CD14-positive monocyte (primary cell): ENCODE data around the gene XYLT1. TPM values are rescaled to one million over a fixed set of nuclear protein-coding genes. Genes with fewer than 3 reads are reported as not detected.

Source experiments
- DNase-seq, 3 donors: peaks; one replicate each; pipeline ENCODE4 v3.0.0-alpha.2; 2011 to 2022
- H2AFZ ChIP-seq: 2 replicates; pipeline ENCODE4 v1.6.0; 2012; ENCODE audit warnings: mild to moderate bottlenecking, low read depth, low read length, inconsistent platforms; ENCODE audit not compliant: insufficient read depth, poor library complexity, severe bottlenecking
- H3K27ac ChIP-seq, 2 donors: 1 replicate in 1 of 2; 2 replicates in 1 of 2; pipeline ENCODE4 v1.5.1; 2012 to 2013; ENCODE audit warnings: low read length in 2 of 2, control low read depth in 1 of 2, inconsistent platforms in 1 of 2, low read depth in 1 of 2, mild to moderate bottlenecking in 1 of 2
- H3K27me3 ChIP-seq, 2 donors: one replicate each; pipeline versions ENCODE4 v1.6.0 to v1.6.1; 2011 to 2013; ENCODE audit warnings: low read length in 2 of 2; ENCODE audit not compliant: control insufficient read depth in 2 of 2, insufficient read depth in 2 of 2
- H3K36me3 ChIP-seq, 2 donors: replicated peaks in 1 of 2; 1 replicate in 1 of 2; 2 replicates in 1 of 2; pipeline versions ENCODE4 v1.5.1 to v1.6.1; 2012 to 2013; ENCODE audit warnings: low read length in 2 of 2, control low read depth in 1 of 2, inconsistent platforms in 1 of 2, mild to moderate bottlenecking in 1 of 2; ENCODE audit not compliant: insufficient read depth in 2 of 2, control insufficient read depth in 1 of 2
- H3K4me1 ChIP-seq, 2 donors: 1 replicate in 1 of 2; 2 replicates in 1 of 2; pipeline versions ENCODE4 v1.5.1 to v1.6.1; 2012 to 2013; ENCODE audit warnings: low read length in 2 of 2, control low read depth in 1 of 2, inconsistent platforms in 1 of 2, mild to moderate bottlenecking in 1 of 2, moderate library complexity in 1 of 2; ENCODE audit not compliant: insufficient read depth in 2 of 2, control insufficient read depth in 1 of 2
- H3K4me2 ChIP-seq: replicated peaks from 2 replicates; pipeline ENCODE3; 2012; ENCODE audit warnings: low read length, moderate library complexity, mild to moderate bottlenecking; ENCODE audit not compliant: poor library complexity, severe bottlenecking; ENCODE audit errors: extremely low read depth
- H3K4me3 ChIP-seq, 3 experiments: fragments of 200-600 bp in 1 of 3; sonication (generic) in 1 of 3; replicated peaks in 1 of 3; 1 replicate in 2 of 3; 2 replicates in 1 of 3; pipeline ENCODE4 v1.5.1; 2011 to 2013; ENCODE audit warnings: low read length in 3 of 3, mild to moderate bottlenecking in 3 of 3, control low read depth in 2 of 3, low read depth in 2 of 3, inconsistent platforms in 1 of 3, moderate library complexity in 1 of 3
- H3K79me2 ChIP-seq: 2 replicates; pipeline ENCODE4 v1.6.0; 2012; ENCODE audit warnings: mild to moderate bottlenecking, control low read depth, inconsistent platforms, low read length, moderate library complexity; ENCODE audit not compliant: insufficient read depth
- H3K9ac ChIP-seq: 2 replicates; pipeline ENCODE4 v1.6.0; 2017; ENCODE audit warnings: low read length, mild to moderate bottlenecking; ENCODE audit not compliant: insufficient read depth, poor library complexity, severe bottlenecking
- H3K9me3 ChIP-seq, 2 donors: replicated peaks in 1 of 2; 1 replicate in 1 of 2; 2 replicates in 1 of 2; pipeline versions ENCODE4 v1.5.1 to v1.6.1; 2012 to 2013; ENCODE audit warnings: low read length in 2 of 2, control low read depth in 1 of 2; ENCODE audit not compliant: control insufficient read depth in 1 of 2, insufficient read depth in 1 of 2
- H4K20me1 ChIP-seq: 2 replicates; pipeline ENCODE4 v1.6.0; 2012; ENCODE audit warnings: mild to moderate bottlenecking, low read length, control low read depth, moderate library complexity; ENCODE audit not compliant: insufficient read depth
- H3K27ac Mint-ChIP-seq, 7 donors: one replicate each; pipeline ENCODE4 v1.8.0; 2020; ENCODE audit warnings: mild to moderate bottlenecking in 7 of 7, mixed read lengths in 7 of 7, moderate library complexity in 6 of 7, inconsistent platforms in 2 of 7
- H3K27me3 Mint-ChIP-seq, 3 donors: one replicate each; pipeline ENCODE4 v1.8.0; 2021 to 2022; ENCODE audit warnings: low read depth in 3 of 3, mild to moderate bottlenecking in 3 of 3, mixed read lengths in 3 of 3, moderate library complexity in 3 of 3, inconsistent platforms in 1 of 3
- H3K36me3 Mint-ChIP-seq, 2 donors: one replicate each; pipeline ENCODE4 v1.8.0; 2020; ENCODE audit warnings: mixed read lengths in 2 of 2, inconsistent platforms in 1 of 2, mild to moderate bottlenecking in 1 of 2
- H3K4me1 Mint-ChIP-seq: one replicate; pipeline ENCODE4 v1.8.0; 2020; ENCODE audit warnings: mild to moderate bottlenecking, mixed read lengths
- H3K4me3 Mint-ChIP-seq, 2 donors: one replicate each; pipeline ENCODE4 v1.8.0; 2020; ENCODE audit warnings: mild to moderate bottlenecking in 2 of 2, mixed read lengths in 2 of 2, moderate library complexity in 1 of 2
- H3K9me3 Mint-ChIP-seq, 7 donors: one replicate each; pipeline ENCODE4 v1.8.0; 2020 to 2022; ENCODE audit warnings: mixed read lengths in 7 of 7, mild to moderate bottlenecking in 6 of 7, moderate library complexity in 6 of 7, inconsistent platforms in 2 of 7
- WGBS: methylation state at CpG from one replicate; pipeline ENCODE4 v1.1.5; 2013; ENCODE audit warnings: missing lambda C conversion rate; ENCODE audit not compliant: insufficient coverage; 5-methylcytosine and 5-hydroxymethylcytosine counted together
- intact Hi-C, 2 donors: fragments of 100-400 bp; cut with micrococcal nuclease; formaldehyde crosslinking; loops; one replicate each; pipeline versions ENCODE4 v1.15.0 to v1.15.1; 2023
- polyA plus RNA-seq, 3 donors: library from polyadenylated mRNA; depleted of rRNA in 1 of 3; unstranded in 2 of 3; stranded (reverse) in 1 of 3; fragments of 300-500 nt in 2 of 3; fragments of >200 nt in 1 of 3; fragmentation: Illumina TruSeq in 2 of 3; gene quantifications; 1 replicate in 2 of 3; 2 replicates in 1 of 3; pipeline ENCODE4 v1.2.3, GENCODE V29; 2012 to 2021
- TF ChIP-seq, protein P1 (sequence below): fragments of 200-600 bp; IDR thresholded peaks from one replicate; pipeline ENCODE4 v1.8.0; 2022; ENCODE audit warnings: antibody characterized with exemption, mild to moderate bottlenecking

XYLT1 gene
- polyA plus RNA-seq, 3 donors = 0.51 to 9.4 (median 1.6) TPM

DNA sequence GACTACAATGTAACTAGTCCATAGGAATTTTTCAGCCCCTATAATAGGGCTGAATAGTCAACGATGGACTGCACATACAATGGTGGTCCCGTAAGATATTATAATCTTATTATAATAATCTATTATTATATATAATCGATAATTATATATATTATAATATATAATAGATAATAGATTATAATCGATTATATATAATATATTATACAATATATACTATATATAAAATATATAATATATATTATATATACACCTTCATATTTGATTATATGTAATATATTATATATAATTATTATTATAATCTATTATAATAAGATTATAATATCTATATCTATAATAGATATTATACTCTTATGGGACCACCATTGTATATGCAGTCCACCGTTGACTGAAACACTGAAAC, 238.8 kb downstream of the XYLT1 start:
- intact Hi-C loops = no loop called here
- Histone ChIP-seq H3K27me3 (no peaks in the 10 kb centered on the region), H3K4me1 (peaks cover 18 to 23% of the 10 kb centered on the region in 2 donors), H3K9ac (no peak overlapping the region), H3K27ac (no peak overlapping the region), H3K79me2 (peaks cover 27% of the 10 kb centered on the region), H4K20me1 (peaks cover 25% of the 10 kb centered on the region), H3K4me3 (no peak overlapping the region), H2AFZ (no peak overlapping the region), H3K4me2 (no peak overlapping the region), H3K9me3 (no peaks in the 10 kb centered on the region), H3K36me3 (peaks cover 4 to 25% of the 10 kb centered on the region in 2 donors)
- Mint-ChIP-seq H3K36me3 (peaks cover 17 to 31% of the 10 kb centered on the region in 2 donors), H3K4me3 (no peak overlapping the region), H3K27ac (no peak overlapping the region), H3K4me1 (peaks cover 20% of the 10 kb centered on the region), H3K9me3 (no peaks in the 10 kb centered on the region), H3K27me3 (peaks cover 0 to 2% (median 0%) of the 10 kb centered on the region in 3 donors)
- no CpG with 5 or more reads among the region's 5 CpGs for WGBS
- TF ChIP-seq, protein P1, sequence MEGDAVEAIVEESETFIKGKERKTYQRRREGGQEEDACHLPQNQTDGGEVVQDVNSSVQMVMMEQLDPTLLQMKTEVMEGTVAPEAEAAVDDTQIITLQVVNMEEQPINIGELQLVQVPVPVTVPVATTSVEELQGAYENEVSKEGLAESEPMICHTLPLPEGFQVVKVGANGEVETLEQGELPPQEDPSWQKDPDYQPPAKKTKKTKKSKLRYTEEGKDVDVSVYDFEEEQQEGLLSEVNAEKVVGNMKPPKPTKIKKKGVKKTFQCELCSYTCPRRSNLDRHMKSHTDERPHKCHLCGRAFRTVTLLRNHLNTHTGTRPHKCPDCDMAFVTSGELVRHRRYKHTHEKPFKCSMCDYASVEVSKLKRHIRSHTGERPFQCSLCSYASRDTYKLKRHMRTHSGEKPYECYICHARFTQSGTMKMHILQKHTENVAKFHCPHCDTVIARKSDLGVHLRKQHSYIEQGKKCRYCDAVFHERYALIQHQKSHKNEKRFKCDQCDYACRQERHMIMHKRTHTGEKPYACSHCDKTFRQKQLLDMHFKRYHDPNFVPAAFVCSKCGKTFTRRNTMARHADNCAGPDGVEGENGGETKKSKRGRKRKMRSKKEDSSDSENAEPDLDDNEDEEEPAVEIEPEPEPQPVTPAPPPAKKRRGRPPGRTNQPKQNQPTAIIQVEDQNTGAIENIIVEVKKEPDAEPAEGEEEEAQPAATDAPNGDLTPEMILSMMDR = no peak
- DNase-seq = no peak

DNA sequence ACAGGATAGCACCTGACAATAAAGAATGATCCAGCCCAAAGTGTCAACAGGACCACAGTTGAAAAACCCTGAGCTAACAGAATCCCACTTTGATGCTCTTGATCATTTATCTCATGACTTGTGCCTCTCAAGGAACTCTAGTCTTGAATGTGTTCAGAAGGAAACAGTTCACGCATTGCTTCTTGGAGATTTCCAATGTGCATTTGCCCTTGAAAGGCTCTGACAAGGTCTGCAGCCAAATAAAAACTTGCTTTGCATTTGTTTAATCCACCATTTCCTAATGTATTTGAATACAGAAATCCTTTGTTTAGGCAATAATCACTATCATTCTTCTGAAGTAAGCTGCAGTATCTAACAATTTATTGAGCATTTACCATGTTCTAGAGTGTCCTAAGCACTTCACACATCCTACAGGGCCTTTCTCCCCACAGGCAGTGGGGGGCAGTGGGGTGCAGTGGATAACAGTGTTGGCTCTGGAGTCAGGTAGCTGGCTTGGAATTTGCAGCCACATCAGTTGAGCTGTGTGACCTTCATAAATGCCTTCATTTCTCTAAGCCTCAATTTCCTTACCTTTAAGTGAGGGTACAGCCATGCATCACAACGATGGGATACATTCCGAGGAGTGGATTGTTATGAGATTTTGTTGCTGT, 239.7 kb downstream of the XYLT1 start:
- Mint-ChIP-seq H3K4me1 (peaks cover 14% of the 10 kb centered on the region), H3K27me3 (peaks cover 0 to 2% (median 0%) of the 10 kb centered on the region in 3 donors), H3K9me3 (no peaks in the 10 kb centered on the region), H3K27ac (no peak overlapping the region), H3K4me3 (no peak overlapping the region), H3K36me3 (peaks cover 17 to 23% of the 10 kb centered on the region in 2 donors)
- intact Hi-C loops = no loop called here
- Histone ChIP-seq H3K4me2 (no peak overlapping the region), H3K27me3 (no peaks in the 10 kb centered on the region), H3K36me3 (peaks cover 4 to 25% of the 10 kb centered on the region in 2 donors), H4K20me1 (peaks cover 25% of the 10 kb centered on the region), H2AFZ (no peak overlapping the region), H3K27ac (no peak overlapping the region), H3K4me1 (peaks cover 11 to 14% of the 10 kb centered on the region in 2 donors), H3K9ac (no peak overlapping the region), H3K4me3 (no peak overlapping the region), H3K79me2 (peaks cover 18% of the 10 kb centered on the region), H3K9me3 (no peaks in the 10 kb centered on the region)
- TF ChIP-seq, protein P1 = no peak
- DNase-seq = no peak
- WGBS = 100% methylated on average over 2 of the region's 3 CpGs
